HG02759 (cell line): ENCODE measurements around the gene ZBED5.
"Not testable (repeated sequence)": the region's sequence is repeated elsewhere in the genome, so short reads cannot be mapped to it uniquely, and the experiment has no call there.

Source experiments
- ATAC-seq: cut with Tn5 transposase; IDR thresholded peaks from one replicate; pipeline ENCODE4 v1.9.1; 2021; ENCODE audit warnings: mild to moderate bottlenecking, moderate library complexity; ENCODE audit not compliant: unreplicated experiment

Gene ZBED5

GRCh38 chr11:10857709-10858438 lies at the start of gene ZBED5:
Gene ZBED5 (minus strand): TSS chr11:10858053. CDS start chr11:10854945, 3,108 bp downstream.
- ATAC-seq: peak; percentile 92

GRCh38 chr11:10906521-10906920 lies 48.7 kb upstream of the ZBED5 start:
- no peak for ATAC-seq

GRCh38 chr11:10902301-10903063 lies 44.6 kb upstream of the ZBED5 start:
- ATAC-seq: no peak

DNA sequence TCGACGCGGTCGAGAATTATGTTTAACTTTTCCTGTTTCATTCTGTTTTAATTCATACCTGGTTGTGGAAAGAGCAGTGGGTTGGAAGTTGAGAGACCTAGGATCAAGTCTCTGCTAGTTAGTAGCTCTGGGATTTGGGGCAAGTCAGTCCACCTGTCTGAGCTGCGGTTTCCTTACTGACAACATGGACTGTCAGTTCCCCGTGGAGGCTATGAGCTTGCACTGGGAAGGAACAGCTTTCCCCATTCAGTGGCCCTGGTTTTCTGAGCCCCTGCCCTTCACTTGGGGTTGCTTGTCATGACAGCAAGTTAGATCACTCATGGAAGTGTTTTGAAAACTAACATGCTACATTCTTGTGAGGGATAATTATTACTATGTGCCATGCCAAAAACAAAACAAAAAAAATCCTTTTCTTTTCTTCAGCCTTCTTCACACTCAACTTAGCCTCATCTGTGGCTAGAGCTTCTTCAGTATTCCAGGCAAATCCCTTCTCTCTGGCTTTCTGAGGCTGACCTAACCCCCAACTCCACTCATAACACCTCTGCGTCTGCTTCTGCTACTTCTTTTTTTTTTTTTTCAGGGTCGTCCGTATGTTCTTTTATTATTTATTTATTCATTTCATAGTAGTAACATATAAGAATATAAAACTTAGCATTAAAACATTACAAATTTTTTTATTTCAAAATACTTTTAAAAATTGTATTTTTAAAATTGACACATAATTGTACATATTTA lies 43.0 kb upstream of the ZBED5 start:
- ATAC-seq: no peak

DNA sequence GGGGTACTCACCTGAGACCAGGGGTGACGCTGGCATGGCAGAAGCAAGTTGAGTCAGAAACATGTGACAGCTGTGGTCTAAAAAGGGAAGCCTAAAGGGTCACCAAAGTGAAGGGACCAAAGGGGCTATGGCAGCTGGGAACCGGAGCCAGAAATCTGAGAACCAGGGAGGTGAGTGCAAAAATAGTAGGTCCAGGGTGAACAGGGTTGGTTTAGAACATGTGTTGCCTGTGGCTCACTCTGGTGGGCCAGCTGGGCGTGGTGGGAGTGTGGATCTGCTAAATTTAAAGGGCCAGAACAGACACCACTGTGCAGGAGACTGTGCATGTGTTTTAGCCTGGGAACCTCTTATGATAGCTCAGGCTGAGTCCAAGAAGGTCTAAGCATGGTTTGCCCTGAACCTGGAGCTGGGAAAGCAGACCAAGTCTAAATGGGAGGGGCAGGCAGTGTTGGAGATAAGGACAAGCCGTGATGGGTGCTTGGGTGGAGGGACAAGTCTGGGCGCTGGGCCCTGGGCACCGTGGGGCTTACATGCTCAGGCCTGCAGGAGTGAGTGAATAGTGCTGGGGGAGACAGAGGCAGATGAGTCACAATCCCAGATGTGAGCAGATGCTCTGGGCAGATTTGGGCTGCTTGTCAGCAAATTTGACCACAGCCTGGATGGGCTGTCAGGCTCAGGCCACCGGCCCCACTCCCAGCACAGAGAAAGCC lies 41.4 kb upstream of the ZBED5 start:
- ATAC-seq: no peak

DNA sequence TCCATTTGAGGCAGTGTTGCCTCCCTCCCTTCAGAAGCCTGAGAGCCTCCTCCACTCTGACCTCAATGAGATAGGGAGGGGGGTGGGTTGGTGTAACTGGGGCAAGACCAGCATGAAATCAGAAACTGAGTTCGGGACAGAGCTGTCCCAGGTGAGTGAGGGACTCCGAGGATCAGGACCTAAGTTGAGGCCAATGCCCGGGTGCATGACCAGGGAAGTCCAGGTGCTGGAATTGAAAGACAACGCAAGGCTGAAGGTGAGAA lies 40.8 kb upstream of the ZBED5 start:
- ATAC-seq: no peak

- ATAC-seq: no peak
Observed at GRCh38 chr11:10898003-10898762, 40.3 kb upstream of the ZBED5 start.

- ATAC-seq: no peak
Observed at GRCh38 chr11:10897150-10897549, 39.3 kb upstream of the ZBED5 start.

DNA sequence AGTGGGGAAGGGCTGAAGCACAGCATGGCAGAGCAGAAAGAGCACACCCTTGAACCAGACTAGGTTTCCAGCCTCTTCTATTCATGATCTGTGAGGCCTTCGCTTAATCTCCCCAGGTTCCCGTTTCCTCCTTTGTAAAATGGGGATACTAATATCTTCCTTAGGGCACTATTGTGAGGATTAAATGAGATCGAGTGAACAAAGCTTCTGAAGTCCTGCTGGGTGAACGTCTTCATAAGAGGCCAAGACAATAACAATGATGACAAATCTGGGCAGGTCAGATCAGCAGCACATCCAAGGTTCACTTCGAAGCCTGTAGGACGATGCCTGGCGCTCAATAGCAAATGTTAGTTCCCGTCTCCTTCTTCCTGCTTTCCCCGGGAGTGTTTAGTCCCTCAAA lies 38.6 kb upstream of the ZBED5 start:
- no peak for ATAC-seq

- no peak for ATAC-seq
Observed at GRCh38 chr11:10895285-10895684, 37.4 kb upstream of the ZBED5 start.

DNA sequence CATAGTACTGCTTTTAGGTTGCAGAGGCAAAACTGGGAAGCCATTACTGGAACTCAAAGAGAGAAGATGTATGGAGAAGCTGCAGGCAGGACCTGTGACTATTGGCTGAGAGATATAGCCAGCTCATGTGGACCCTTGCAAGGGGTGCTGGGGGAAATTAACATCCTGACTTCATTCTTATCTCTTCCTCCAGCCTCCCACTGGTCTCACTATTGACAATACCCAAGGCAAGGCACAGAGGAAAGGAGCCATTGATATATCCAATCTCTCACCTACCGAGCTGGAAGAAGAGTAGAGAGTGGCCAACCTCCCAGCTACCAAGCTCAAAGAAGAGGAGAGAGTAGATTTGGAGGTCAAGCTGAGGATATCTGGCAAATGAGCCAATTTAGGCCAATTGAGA lies 36.8 kb upstream of the ZBED5 start:
- no peak for ATAC-seq

DNA sequence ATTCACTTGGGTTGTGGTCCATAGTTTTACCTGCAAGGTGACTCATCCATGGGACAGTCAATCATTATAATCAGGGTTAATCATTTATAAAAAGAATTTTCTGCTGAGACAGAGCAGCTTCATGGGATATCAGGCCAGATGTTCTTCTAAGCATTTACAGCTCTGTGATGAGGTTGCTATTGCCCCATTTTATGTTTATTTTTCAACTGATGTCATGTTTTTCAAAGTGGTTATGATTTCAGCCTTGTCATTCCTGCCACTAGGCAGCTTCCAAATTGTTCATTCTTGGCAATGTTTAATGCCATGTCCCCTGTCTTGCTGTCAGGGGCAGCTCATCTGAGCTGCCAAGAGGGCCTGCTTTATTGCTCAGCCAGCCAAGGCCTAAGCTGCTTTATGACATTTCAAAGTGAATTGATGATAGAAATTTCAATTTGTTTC lies 35.9 kb upstream of the ZBED5 start:
- ATAC-seq: no peak

DNA sequence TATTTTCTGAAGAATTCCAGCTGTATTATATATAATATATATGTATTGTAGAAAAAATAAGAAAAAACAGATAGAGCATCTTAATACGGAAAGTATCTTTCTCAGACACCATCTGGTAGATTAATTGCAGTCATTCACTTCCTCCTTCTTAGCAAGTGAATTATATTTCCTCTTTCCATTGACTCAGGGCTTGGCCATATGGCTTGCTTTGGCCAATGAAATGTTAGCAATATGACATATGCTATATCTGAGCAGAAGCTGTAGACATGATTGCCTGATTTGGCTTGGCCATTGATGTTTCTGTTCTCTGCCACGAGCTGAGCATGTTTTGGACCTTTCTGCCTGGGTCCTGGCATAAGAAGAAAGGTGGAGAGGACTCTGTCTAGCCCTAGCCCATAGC lies 34.4 kb upstream of the ZBED5 start:
- ATAC-seq: no peak

DNA sequence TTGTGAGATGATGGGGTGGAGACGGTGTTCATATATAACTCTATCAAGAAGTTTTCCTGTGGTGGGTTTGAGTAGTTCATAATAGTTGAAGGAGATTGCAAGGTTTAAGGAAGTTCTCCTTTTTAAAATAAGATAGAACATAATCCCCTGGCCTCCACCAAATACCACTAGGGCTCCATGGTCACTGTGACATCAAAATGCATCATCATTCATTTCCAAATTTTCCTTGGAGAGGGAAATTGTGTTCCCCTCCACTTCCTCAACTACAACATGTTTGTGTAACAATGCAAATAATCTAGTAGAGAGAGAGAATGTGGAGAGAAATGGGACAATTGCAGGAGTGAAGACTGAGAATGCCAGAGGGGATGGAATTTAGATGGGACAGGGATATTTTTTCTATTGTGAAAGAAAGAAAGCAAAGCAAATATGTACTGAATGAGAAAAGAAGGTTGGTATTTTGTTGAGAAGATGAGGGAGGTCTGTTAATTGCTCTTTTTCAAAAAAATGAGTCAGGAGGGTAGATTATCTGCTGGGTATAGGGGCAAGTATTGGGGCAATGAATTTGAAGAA lies 33.4 kb upstream of the ZBED5 start:
- ATAC-seq: no peak

GRCh38 chr11:10890083-10890482 lies 32.2 kb upstream of the ZBED5 start:
- ATAC-seq: not testable (repeated sequence)

- ATAC-seq: no peak
Observed at GRCh38 chr11:10887307-10887706, 29.5 kb upstream of the ZBED5 start.

DNA sequence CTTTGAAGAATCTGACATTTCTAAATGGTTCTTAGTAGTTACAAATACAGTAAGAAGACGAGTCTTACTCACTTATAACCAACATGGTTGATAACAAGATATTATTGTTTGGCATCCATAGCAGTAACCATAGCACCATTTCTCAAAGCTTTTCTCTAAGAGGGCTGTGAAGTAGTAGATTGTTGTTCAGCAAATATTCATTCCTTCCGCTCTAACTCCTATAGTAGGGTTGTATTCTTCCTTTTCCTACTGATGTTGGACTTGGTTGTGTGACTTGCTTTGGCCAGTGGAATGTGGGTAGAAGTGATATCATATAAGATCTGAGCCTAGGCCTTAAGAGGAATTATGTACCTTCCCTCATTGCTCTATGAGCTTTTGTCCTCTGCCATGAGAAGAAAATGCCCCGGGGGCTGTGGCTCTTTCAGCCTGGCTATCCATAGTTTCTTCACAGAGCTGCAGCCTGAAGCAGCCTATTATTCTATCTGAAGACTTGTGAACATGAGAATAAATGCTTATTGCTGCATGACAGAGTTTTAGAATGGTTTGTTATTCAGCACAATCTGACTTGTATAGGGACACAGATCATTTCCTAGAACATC lies 28.9 kb upstream of the ZBED5 start:
- no peak for ATAC-seq

DNA sequence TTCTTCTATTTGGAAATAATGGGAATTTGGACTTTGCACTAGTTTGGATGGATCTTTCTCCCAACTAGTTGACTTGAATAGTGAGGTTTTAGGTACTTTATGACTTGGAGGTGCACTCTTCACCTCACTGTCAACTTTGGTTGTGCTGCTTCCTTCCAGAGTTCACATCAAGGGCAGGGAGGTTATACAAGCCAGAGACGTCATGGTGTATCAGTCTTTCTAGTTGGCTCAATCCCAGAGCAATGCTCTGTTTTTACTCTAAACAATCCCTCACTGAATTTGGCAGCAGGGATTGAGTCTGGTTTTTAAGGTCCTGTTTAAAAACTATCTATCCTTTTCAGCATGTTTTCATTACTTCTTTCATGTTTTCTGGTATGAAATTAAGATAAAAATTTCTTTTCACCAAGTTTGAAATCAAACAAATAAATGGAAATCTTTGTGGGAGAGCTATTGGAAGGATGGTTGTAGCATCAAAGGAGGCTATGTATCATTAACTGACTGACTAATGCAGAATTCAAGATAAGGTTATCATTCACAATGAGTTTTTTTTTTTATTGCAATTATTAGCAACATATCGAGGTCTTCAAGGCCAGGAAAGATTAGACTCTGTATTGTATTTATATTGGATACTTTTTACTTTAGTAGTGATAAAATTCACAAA lies 28.0 kb upstream of the ZBED5 start:
- ATAC-seq: no peak

DNA sequence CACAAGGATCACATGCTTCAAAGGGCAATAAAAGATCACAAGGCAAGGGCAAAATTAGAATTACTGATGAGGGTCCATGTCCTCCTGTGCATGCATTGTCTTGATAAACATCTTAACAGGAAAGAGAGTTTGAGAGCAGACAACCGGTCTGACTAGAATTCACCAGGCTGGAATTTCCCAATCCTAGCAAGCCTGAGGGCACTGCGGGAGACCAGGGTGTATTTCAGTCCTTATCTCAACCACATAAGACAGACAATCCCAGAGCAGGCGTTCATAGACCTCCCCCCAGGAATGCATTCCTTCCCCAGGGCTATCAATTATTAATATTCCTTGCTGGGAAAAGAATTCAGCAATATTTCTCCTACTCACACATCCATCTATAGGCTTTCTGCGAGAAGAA lies 26.4 kb upstream of the ZBED5 start:
- not testable (repeated sequence) for ATAC-seq
